Body of pancreas (tissue), 4 donors: Measurements from ENCODE around the gene FGF2.

Experiments used
- CTCF ChIP-seq, 7 experiments: fragments of 450-650 bp in 4 of 7; fragments of 200-600 bp in 3 of 7; sonication (generic) in 3 of 7; IDR thresholded peaks; one replicate each; pipeline ENCODE4 v1.5.1; 2016 to 2019; ENCODE audit warnings: antibody characterized with exemption in 7 of 7
- POLR2A ChIP-seq, 3 donors: fragments of 450-650 bp; IDR thresholded peaks; one replicate each; pipeline ENCODE4 v1.6.1; 2016; ENCODE audit warnings: antibody characterized with exemption in 3 of 3, mild to moderate bottlenecking in 2 of 3

DNA sequence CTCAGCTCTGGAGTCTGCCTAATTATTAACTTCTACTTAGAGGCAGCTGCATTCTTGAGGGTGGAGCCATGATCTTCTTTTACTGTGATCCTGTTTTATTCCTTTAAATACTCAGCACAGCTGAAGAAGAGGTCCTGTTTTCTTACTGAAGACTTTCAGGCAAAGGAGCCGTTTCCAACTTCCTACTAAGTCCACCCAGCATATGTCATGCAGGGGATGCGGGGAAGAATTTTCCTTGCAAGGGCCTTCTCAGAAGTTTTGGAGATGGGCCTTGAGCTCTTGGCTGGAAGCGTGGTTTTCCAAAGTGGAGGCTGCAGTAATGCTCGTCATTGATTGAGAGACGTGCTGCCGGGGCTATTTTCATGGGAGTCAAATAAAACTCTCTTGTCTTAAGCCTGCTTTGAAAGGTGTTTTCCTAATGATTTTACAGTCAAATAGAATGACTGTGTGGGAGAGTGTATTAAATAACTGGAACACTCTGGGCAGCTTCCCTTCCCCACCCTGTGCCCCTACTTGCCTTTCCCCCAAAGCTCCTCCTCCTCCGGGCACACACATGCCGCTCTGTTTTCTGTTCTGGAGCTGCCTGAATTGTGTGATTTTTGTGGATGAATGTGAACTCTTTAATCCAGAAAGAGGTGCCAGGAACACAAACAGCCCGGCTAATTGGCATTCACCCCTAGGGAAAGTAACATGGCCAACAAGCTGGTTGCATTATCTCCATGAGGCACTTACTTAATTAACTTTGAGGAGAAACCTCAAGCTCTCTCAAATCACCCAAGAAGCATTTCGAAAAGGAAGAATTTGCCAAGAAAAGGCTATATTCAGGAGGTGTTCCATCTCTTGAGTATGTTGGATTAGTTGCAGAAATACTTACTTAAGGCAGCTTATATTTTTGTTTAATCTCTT is 28.1 kb downstream of the FGF2 start:
- TF ChIP-seq CTCF (IDR thresholded peaks at IDR 0.05) (no peak), POLR2A (IDR thresholded peaks at IDR 0.05) (no peak)
